ENCODE results near the gene PGAP1. TPM values are rescaled to one million over a fixed set of nuclear protein-coding genes. Genes with fewer than 3 reads are reported as not detected.

The PGAP1 gene
- total and polyA plus RNA-seq, 9 of the 15 experiments (the other 6 are each of a cell fraction or from before 2014, with no cell fraction given): 0.08 to 0.73 (median 0.52) TPM

GRCh38 chr2:196924051-196924450 lies 2.5 kb downstream of the PGAP1 start:
- Histone ChIP-seq H3K27ac (ENCODE audit: extremely low read depth, low read depth, low read length) (no peak overlapping the region), H3K9me1 (ENCODE audit: control insufficient read depth, insufficient read depth, low read length) (no peaks in the 10 kb centered on the region), H3K4me3 (no peak overlapping the region), H3K9ac (ENCODE audit: insufficient read depth in 1 of 2, low read depth in 2 of 2, low read length in 2 of 2) (no peak overlapping the region), H3K36me3 (ENCODE audit: control insufficient read depth, insufficient read depth, low read length) (no peaks in the 10 kb centered on the region), H2AFZ (ENCODE audit: low read depth, low read length) (no peak overlapping the region), H3K27me3 (ENCODE audit: control insufficient read depth in 2 of 2, insufficient read depth in 2 of 2, low read length in 2 of 2) (peaks cover 0 to 8% of the 10 kb centered on the region in 2 experiments; a peak in 4 of 5 replicates), H3K4me2 (ENCODE audit: insufficient read depth, low read length) (no peak overlapping the region), H3K4me1 (replicated peaks in 1 of 2; ENCODE audit: control insufficient read depth in 2 of 2, insufficient read depth in 2 of 2, low read length in 2 of 2) (peaks cover 3 to 6% of the 10 kb centered on the region in 2 experiments; a peak in 3 of 5 replicates), H4K20me1 (replicated peaks; ENCODE audit: control insufficient read depth, insufficient read depth, low read length) (no peaks in the 10 kb centered on the region), H3K9me3 (replicated peaks; ENCODE audit: control insufficient read depth, insufficient read depth, low read depth, low read length) (no peaks in the 10 kb centered on the region), H3K79me2 (ENCODE audit: control insufficient read depth, insufficient read depth, low read length) (no peaks in the 10 kb centered on the region)
- FAIRE-seq (no peak), ATAC-seq (no peak), DNase-seq (ENCODE audit: extremely low read depth in 1 of 4, low spot score in 3 of 4) (no peak)
- TF ChIP-seq NFYB (IDR thresholded peaks at IDR 0.05; ENCODE audit: extremely low read depth, insufficient read length) (no peak), TFE3 (CRISPR knock-in tag; IDR thresholded peaks at IDR 0.05) (no peak), ZNF316 (IDR thresholded peaks at IDR 0.05) (no peak), USF2 (CRISPR knock-in tag; IDR thresholded peaks at IDR 0.05) (no peak)
- intact Hi-C loops (cut with micrococcal nuclease) (no loop called here), in situ Hi-C loops (cut with MboI) (no loop called here)
- ChIA-PET CTCF (ENCODE audit: low intra/inter-chr PET ratio) (no interaction called here), POLR2A (no interaction called here)
- no TSS peak for BruUV-seq (replicated peaks)
